Measurements from ENCODE around the gene CLSTN1.

DNA sequence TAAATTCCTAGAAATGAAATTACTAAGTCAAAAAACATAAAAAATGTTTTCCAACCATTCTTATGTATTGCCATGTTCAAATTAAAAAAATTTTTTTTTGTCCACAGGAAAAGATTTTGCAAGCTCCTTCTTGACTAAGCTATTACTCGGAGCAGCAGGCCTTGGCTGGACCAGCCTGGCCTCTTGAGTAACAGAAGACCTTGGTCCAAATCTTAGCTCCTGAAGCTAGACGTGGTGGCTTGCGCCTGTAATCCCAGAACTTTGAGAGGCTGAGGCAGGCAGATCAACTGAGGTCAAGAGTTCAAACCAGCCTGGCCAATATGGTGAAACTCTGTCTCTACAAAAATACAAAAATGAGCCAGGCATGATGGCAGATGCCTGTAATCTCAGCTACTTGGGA, 77.6 kb downstream of the CLSTN1 start:
- TF ChIP-seq POLR2A (IDR thresholded peaks at IDR 0.05; ENCODE audit: low read depth, low read length) (no peak), POLR2AphosphoS5 (IDR thresholded peaks at IDR 0.05; ENCODE audit: low read depth, low read length) (no peak)
